GM19468 (cell line): ENCODE measurements around the gene CMC2.

Source experiments
- ATAC-seq: cut with Tn5 transposase; IDR thresholded peaks from one replicate; pipeline ENCODE4 v1.9.1; 2021; ENCODE audit warnings: mild to moderate bottlenecking, moderate library complexity, moderate number of reproducible peaks; ENCODE audit not compliant: unreplicated experiment; ENCODE audit errors: extremely low read depth

Gene CMC2

GRCh38 chr16:80938004-80938878, 68.4 kb downstream of the CMC2 start:
- no peak for ATAC-seq

GRCh38 chr16:80936410-80936809, 70.3 kb downstream of the CMC2 start:
- ATAC-seq: no peak

- ATAC-seq: no peak
Observed at GRCh38 chr16:80935691-80936090, 71.0 kb downstream of the CMC2 start.

- no peak for ATAC-seq
Observed at GRCh38 chr16:80932708-80933095, 74.0 kb downstream of the CMC2 start.

GRCh38 chr16:80931801-80932707, 74.6 kb downstream of the CMC2 start:
- no peak for ATAC-seq

- ATAC-seq: no peak
Observed at GRCh38 chr16:80924372-80924978, 82.2 kb downstream of the CMC2 start.

- no peak for ATAC-seq
Observed at GRCh38 chr16:80923356-80923755, 83.3 kb downstream of the CMC2 start.
